RWPE1 (cell line): Measurements from ENCODE around the gene HBB.
"Not testable (repeated sequence)": the region's sequence is repeated elsewhere in the genome, so short reads cannot be mapped to it uniquely, and the experiment has no call there.

Experiments used
- CTCF ChIA-PET: fragments of 350-600 bp; sonication (Branson Sonifier 250); formaldehyde crosslinking; extraction: SDS; loops from one replicate; lab custom pipeline; 2021; lab: Yijun Ruan, JAX
- POLR2A ChIA-PET: fragments of 400-600 bp; formaldehyde crosslinking; extraction: SDS; loops from one replicate; lab custom pipeline; 2020; ENCODE audit warnings: antibody characterized with exemption; ENCODE audit not compliant: low non-redundant PET; lab: Yijun Ruan, JAX
- DNase-seq: peaks from one replicate; pipeline ENCODE4 v3.0.0; 2012; ENCODE audit warnings: low spot score
- H3K27ac ChIP-seq: fragments of 450-650 bp; 2 replicates; pipeline ENCODE4 v1.5.1; 2017
- TF ChIP-seq, protein P1 (sequence below): fragments of 450-650 bp; conservative IDR thresholded peaks from 2 replicates; pipeline ENCODE4 v1.5.1; 2017; ENCODE audit warnings: low read depth, mild to moderate bottlenecking

The HBB gene

DNA sequence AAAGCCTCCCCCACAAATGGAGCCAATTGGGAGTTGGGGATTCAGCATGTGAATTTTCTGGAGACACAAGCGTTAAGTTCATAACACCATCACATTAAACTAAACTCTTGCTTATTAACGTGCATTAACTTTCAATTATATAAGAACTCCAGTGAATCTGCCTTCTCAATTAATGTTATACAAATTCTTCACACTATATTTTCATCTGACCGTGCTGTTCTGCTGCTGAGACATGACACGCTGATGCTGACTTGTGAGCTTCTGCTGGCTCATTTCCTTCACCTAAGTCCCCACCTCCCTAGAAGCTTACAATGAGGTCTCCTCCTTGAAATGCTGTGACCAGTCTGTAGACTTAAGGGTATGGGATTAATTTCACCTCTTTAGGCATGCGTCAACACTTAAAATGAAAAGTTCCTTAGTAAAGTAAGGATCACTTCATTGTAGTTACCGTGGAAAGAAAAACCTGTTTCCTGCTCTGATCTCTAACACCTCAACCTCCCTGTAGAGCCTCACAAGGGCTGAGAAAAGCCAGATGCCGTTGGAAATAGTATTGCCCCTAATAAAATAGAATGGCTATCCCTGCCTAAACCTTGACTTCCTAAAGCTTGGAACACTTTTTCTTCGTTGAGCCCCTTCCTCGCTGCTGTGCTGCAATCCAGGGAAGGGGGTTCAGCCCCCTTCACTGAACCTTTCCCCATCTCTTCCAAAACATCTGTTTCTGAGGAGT, 25.5 kb upstream of the HBB start:
- CTCF ChIA-PET: no interaction called here
- H3K27ac ChIP-seq: no peak overlapping the region
- TF ChIP-seq, protein P1, sequence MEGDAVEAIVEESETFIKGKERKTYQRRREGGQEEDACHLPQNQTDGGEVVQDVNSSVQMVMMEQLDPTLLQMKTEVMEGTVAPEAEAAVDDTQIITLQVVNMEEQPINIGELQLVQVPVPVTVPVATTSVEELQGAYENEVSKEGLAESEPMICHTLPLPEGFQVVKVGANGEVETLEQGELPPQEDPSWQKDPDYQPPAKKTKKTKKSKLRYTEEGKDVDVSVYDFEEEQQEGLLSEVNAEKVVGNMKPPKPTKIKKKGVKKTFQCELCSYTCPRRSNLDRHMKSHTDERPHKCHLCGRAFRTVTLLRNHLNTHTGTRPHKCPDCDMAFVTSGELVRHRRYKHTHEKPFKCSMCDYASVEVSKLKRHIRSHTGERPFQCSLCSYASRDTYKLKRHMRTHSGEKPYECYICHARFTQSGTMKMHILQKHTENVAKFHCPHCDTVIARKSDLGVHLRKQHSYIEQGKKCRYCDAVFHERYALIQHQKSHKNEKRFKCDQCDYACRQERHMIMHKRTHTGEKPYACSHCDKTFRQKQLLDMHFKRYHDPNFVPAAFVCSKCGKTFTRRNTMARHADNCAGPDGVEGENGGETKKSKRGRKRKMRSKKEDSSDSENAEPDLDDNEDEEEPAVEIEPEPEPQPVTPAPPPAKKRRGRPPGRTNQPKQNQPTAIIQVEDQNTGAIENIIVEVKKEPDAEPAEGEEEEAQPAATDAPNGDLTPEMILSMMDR: no peak
- no peak for DNase-seq
- POLR2A ChIA-PET: no interaction called here

- no peak overlapping the region for H3K27ac ChIP-seq
- CTCF ChIA-PET: no interaction called here
- DNase-seq: no peak
- POLR2A ChIA-PET: no interaction called here
- TF ChIP-seq, protein P1: no peak
Measured at GRCh38 chr11:5251746-5252145, 24.9 kb upstream of the HBB start.

DNA sequence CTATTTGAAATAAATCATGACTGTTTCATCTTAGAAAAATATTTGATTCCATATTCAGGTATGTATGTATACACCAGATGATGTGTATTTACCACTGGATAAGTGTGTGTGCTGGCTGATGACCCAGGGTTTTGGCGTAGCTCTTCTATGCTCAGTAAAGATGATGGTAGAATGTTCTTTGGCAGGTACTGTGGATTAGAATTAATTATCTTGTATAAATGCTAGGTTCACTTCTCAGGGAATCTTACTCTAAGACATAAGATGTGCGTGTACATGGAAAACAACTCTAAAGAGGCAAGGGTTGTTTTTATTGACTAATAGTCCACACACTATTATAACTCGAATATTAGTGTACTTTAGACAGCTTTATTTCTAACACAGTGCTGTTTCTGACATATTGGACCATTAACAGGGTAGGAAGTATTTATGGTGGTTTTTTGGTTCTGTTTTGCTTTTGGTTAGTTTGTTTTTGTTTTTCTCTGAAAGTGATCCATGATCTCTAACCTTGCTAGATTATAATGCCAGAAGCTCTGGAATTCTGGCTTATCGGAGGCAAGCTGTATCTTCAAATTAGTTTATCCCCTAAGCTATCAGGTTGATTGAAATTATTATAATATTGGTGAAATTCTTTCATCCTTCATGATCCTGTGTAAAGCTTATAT, 23.8 kb upstream of the HBB start:
- CTCF ChIA-PET: interaction anchor here (0.6 kb wide), 1 partner anchor 131 kb away, joined by 3 read pairs; no protein-coding TSS in a partner anchor
- H3K27ac ChIP-seq: no peak overlapping the region
- POLR2A ChIA-PET: no interaction called here
- TF ChIP-seq, protein P1: no peak
- no peak for DNase-seq

DNA sequence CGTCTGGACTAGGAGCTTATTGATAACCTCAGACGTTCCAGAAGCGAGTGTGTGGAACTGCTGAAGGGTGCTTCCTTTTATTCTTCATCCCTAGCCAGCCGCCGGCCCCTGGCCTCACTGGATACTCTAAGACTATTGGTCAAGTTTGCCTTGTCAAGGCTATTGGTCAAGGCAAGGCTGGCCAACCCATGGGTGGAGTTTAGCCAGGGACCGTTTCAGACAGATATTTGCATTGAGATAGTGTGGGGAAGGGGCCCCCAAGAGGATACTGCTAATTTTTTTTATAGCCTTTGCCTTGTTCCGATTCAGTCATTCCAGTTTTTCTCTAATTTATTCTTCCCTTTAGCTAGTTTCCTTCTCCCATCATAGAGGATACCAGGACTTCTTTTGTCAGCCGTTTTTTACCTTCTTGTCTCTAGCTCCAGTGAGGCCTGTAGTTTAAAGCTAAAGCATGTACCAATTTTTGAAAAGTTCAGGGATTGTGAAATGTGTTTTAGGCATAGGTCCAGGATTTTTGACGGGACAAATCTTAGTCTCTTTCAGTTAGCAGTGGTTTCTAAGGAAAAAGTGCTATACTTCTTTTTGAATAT, 23.0 kb upstream of the HBB start, which contains the start of gene HBG1:
Gene HBG1, minus strand, starts transcription at position 51 of the 590 bp plus-strand sequence. CDS start 53 bp downstream, outside the sequence.
- DNase-seq, H3K27ac ChIP-seq, POLR2A ChIA-PET: not testable (repeated sequence)
- CTCF ChIA-PET: interaction anchor here (0.7 kb wide), 1 partner anchor 56 kb away, joined by 3 read pairs; no protein-coding TSS in a partner anchor

DNA sequence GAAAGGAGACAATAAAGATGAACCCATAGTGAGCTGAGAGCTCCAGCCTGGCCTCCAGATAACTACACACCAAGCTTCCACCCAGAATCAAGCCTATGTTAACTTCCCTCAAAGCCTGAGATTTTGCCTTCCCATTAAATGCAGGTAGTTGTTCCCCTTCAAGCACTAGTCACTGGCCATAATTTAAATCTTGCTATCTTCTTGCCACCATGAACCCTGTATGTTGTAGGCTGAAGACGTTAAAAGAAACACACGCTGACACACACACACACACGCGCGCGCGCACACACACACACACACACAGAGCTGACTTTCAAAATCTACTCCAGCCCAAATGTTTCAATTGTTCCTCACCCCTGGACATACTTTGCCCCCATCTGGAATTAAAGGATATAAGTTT, 21.6 kb upstream of the HBB start:
- POLR2A ChIA-PET, H3K27ac ChIP-seq, DNase-seq: not testable (repeated sequence)
- CTCF ChIA-PET: interaction anchor here (0.6 kb wide), 1 partner anchor 45 kb away, joined by 3 read pairs; no protein-coding TSS in a partner anchor

DNA sequence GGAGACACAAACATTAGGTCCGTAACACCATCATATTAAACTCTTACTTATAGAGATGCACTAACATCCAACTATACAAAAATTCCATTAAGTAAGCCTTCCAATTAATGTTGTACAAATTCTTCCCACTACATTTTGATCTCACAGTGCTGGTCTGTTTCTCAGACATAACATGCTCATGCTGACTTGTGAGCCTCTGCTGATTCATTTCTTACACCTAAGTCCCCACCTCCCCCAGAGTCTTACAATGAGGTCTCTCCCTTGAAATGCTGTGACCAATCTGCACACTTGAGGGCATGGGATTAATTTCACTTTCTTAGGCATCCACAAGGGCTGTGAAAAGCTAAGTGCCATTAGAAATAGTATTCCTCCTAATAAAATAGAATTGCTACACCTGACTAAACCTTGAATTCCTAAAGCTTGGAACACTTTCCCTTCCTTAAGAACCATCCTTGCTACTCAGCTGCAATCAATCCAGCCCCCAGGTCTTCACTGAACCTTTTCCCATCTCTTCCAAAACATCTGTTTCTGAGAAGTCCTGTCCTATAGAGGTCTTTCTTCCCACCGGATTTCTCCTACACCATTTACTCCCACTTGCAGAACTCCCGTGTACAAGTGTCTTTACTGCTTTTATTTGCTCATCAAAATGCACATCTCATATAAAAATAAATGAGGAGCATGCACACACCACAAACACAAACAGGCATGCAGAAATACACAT, 20.8 kb upstream of the HBB start:
- ChIA-PET CTCF (interaction anchor here (0.6 kb wide), 1 partner anchor 46 kb away, joined by 3 read pairs; no protein-coding TSS in a partner anchor), POLR2A (no interaction called here)
- no peak overlapping the region for H3K27ac ChIP-seq
- DNase-seq: no peak
- TF ChIP-seq, protein P1: no peak
